GM12873 (cell line): ENCODE data around the gene ITGA1.

Experiments
- TF ChIP-seq, protein P1 (sequence below): IDR thresholded peaks from 2 replicates; pipeline ENCODE4 v1.5.1; 2012; ENCODE audit warnings: low read depth, mild to moderate bottlenecking, moderate library complexity, low read length, control low read depth; ENCODE audit not compliant: insufficient read depth; ENCODE audit errors: missing control alignments

ITGA1 gene

GRCh38 chr5:52947851-52948250 lies 160.1 kb downstream of the ITGA1 start:
- TF ChIP-seq, protein P1, sequence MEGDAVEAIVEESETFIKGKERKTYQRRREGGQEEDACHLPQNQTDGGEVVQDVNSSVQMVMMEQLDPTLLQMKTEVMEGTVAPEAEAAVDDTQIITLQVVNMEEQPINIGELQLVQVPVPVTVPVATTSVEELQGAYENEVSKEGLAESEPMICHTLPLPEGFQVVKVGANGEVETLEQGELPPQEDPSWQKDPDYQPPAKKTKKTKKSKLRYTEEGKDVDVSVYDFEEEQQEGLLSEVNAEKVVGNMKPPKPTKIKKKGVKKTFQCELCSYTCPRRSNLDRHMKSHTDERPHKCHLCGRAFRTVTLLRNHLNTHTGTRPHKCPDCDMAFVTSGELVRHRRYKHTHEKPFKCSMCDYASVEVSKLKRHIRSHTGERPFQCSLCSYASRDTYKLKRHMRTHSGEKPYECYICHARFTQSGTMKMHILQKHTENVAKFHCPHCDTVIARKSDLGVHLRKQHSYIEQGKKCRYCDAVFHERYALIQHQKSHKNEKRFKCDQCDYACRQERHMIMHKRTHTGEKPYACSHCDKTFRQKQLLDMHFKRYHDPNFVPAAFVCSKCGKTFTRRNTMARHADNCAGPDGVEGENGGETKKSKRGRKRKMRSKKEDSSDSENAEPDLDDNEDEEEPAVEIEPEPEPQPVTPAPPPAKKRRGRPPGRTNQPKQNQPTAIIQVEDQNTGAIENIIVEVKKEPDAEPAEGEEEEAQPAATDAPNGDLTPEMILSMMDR = no peak

GRCh38 chr5:52948418-52949076 lies 160.8 kb downstream of the ITGA1 start:
- TF ChIP-seq, protein P1 = peak; percentile 72

- TF ChIP-seq, protein P1 = no peak
These were observed 163.0 kb downstream of the ITGA1 start for GRCh38 chr5:52950686-52951085.

- TF ChIP-seq, protein P1 = no peak
These were observed 164.8 kb downstream of the ITGA1 start for GRCh38 chr5:52952483-52952882.

DNA sequence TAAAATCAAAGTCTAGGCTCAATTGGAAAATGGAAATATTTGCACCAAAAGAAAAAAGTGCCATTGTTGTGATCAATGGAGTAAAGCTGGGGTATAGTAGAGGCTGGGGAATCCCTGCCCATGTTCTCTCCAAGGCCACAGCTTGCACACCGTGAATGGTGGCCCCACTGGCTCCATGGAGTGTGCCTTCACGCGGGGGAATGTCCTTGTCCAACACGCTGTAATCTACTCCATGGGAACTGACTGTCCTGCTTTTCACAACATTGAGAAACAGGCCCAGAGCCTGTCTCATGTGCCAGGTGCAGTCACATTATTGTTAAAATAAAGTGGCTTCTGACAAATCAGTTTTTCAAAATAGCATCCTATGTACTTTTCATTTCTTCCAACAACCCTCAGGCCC lies 168.3 kb downstream of the ITGA1 start:
- TF ChIP-seq, protein P1 = no peak

DNA sequence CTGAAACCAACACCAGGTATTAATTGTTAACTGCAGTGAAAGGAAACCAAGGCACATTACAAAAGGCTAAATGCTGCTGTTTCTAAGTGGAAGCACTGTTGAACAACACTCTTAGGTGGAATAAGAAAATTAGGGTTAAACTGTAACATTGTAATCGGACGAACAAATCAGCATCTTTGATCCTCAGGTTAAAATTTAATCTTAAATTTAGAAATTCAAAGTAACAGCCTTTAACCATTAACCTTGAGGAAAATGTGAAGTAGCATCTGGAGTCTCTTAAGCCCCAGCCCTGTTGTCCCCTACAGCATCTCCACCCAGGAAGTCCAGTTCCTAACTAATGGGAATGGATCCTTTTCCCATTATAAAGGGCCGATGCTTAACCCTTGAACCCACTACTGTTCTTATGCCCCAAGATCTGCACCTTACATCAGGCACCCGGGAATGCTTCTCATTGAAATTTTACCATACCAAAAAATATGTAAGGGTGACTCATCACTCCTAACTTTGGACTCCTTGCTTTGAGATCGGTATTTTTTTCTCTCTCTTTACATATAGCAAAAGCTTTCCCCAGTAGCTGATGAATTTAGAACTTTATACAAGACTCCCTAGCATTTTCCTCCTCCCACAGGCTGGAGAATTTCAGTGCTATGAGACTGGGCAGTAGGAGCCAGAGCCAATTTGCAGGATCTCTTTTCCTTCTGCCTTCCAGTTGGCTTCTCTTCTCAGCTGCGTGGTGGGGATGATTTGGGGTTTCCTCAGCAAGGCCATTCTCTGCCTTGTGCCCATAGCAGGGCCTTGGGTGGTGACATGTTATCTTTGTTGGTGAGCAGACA lies 169.4 kb downstream of the ITGA1 start:
- TF ChIP-seq, protein P1 = no peak

GRCh38 chr5:52961274-52961681 lies 173.6 kb downstream of the ITGA1 start:
- TF ChIP-seq, protein P1 = no peak
